HepG2 (cell line): ENCODE results near the gene RUVBL2. TPM values are rescaled to one million over a fixed set of nuclear protein-coding genes. Genes with fewer than 3 reads are reported as not detected.

Experiments
- BCLAF1 ChIP-seq: fragments of 450-650 bp; IDR thresholded peaks from 2 replicates; pipeline ENCODE4 v1.6.1; 2017; ENCODE audit warnings: mild to moderate bottlenecking
- CCDC6 ChIP-seq: sonication (generic); formaldehyde crosslinking; IDR thresholded peaks from 2 replicates; pipeline ENCODE4 v1.8.1; 2022; ENCODE audit warnings: mild to moderate bottlenecking, missing genetic modification reagents, moderate library complexity
- EED ChIP-seq: sonication (generic); formaldehyde crosslinking; IDR thresholded peaks from 2 replicates; pipeline ENCODE4 v1.5.0; 2020; ENCODE audit warnings: mild to moderate bottlenecking, missing genetic modification reagents
- FOXK2 ChIP-seq: fragments of 450-650 bp; IDR thresholded peaks from 2 replicates; pipeline ENCODE4 v1.6.1; 2016
- GATAD2A ChIP-seq: IDR thresholded peaks from 2 replicates; pipeline ENCODE4 v1.6.1; 2016
- HOXA5 ChIP-seq: sonication (generic); formaldehyde crosslinking; IDR thresholded peaks from 2 replicates; pipeline ENCODE4 v1.4.0; 2020; ENCODE audit warnings: missing genetic modification reagents
- MEIS1 ChIP-seq: sonication (generic); formaldehyde crosslinking; IDR thresholded peaks from 2 replicates; pipeline ENCODE4 v1.9.0; 2021; ENCODE audit warnings: mild to moderate bottlenecking, missing genetic modification reagents, moderate library complexity, borderline replicate concordance
- MTA1 ChIP-seq: sonication (generic); formaldehyde crosslinking; IDR thresholded peaks from 2 replicates; pipeline ENCODE4 v1.4.0; 2020; ENCODE audit warnings: missing genetic modification reagents, mild to moderate bottlenecking, borderline replicate concordance
- RCOR2 ChIP-seq: IDR thresholded peaks from 2 replicates; pipeline ENCODE4 v1.6.1; 2016; ENCODE audit warnings: missing biosample characterization, missing genetic modification reagents
- SAFB2 ChIP-seq: sonication (generic); formaldehyde crosslinking; IDR thresholded peaks from 2 replicates; pipeline ENCODE4 v1.5.1; 2020; ENCODE audit warnings: missing genetic modification reagents, low read depth, mild to moderate bottlenecking, borderline replicate concordance
- SMAD1 ChIP-seq: sonication (generic); formaldehyde crosslinking; IDR thresholded peaks from 2 replicates; pipeline ENCODE4 v1.4.0; 2020; ENCODE audit warnings: missing genetic modification reagents, low read depth, mild to moderate bottlenecking, borderline replicate concordance
- SMAD9 ChIP-seq: sonication (generic); formaldehyde crosslinking; IDR thresholded peaks from 2 replicates; pipeline ENCODE4 v1.5.1; 2020; ENCODE audit warnings: mild to moderate bottlenecking, missing genetic modification reagents
- SNAI1 ChIP-seq: sonication (generic); formaldehyde crosslinking; IDR thresholded peaks from 2 replicates; pipeline ENCODE4 v1.5.0; 2020; ENCODE audit warnings: mild to moderate bottlenecking, missing genetic modification reagents, borderline replicate concordance
- TAF1 ChIP-seq: sonication (generic); formaldehyde crosslinking; IDR thresholded peaks from 2 replicates; pipeline ENCODE4 v1.4.0; 2020; ENCODE audit warnings: missing genetic modification reagents
- TARDBP ChIP-seq: sonication (generic); formaldehyde crosslinking; IDR thresholded peaks from 2 replicates; pipeline ENCODE4 v1.8.0; 2022; ENCODE audit warnings: mild to moderate bottlenecking, missing genetic modification reagents
- TCF7 ChIP-seq: sonication (generic); IDR thresholded peaks from 2 replicates; pipeline ENCODE4 v1.6.1; 2016; ENCODE audit warnings: antibody characterized with exemption, low read depth
- TCF7L2 ChIP-seq: IDR thresholded peaks from 2 replicates; pipeline ENCODE4 v1.6.1; 2011; ENCODE audit warnings: mild to moderate bottlenecking, low read depth, low read length, moderate library complexity
- WIZ ChIP-seq: sonication (generic); formaldehyde crosslinking; IDR thresholded peaks from 2 replicates; pipeline ENCODE4 v1.5.1; 2020; ENCODE audit warnings: mild to moderate bottlenecking, missing genetic modification reagents
- YEATS2 ChIP-seq: sonication (generic); formaldehyde crosslinking; IDR thresholded peaks from 2 replicates; pipeline ENCODE4 v1.4.0; 2020; ENCODE audit warnings: missing genetic modification reagents, borderline replicate concordance
- ZBTB42 ChIP-seq: sonication (generic); formaldehyde crosslinking; IDR thresholded peaks from 2 replicates; pipeline ENCODE4 v1.5.0; 2020; ENCODE audit warnings: mild to moderate bottlenecking, missing genetic modification reagents
- ZNF10 ChIP-seq: sonication (generic); formaldehyde crosslinking; IDR thresholded peaks from 2 replicates; pipeline ENCODE4 v1.4.0; 2020; ENCODE audit warnings: mild to moderate bottlenecking, low read depth, missing genetic modification reagents, borderline replicate concordance
- ZNF333 ChIP-seq: sonication (generic); formaldehyde crosslinking; IDR thresholded peaks from 2 replicates; pipeline ENCODE4 v1.4.0; 2020; ENCODE audit warnings: mild to moderate bottlenecking, missing genetic modification reagents, borderline replicate concordance
- ZNF550 ChIP-seq: sonication (generic); formaldehyde crosslinking; IDR thresholded peaks from 2 replicates; pipeline ENCODE4 v1.4.0; 2020; ENCODE audit warnings: mild to moderate bottlenecking, missing genetic modification reagents, borderline replicate concordance
- ZNF720 ChIP-seq: sonication (generic); formaldehyde crosslinking; IDR thresholded peaks from 2 replicates; pipeline ENCODE4 v1.4.0; 2020; ENCODE audit warnings: missing genetic modification reagents
- ZSCAN21 ChIP-seq: sonication (generic); formaldehyde crosslinking; IDR thresholded peaks from 2 replicates; pipeline ENCODE4 v1.8.0; 2022; ENCODE audit warnings: mild to moderate bottlenecking, missing genetic modification reagents, moderate library complexity, borderline replicate concordance
- polyA plus RNA-seq, 8 experiments: library from polyadenylated mRNA; depleted of rRNA in 3 of 8; stranded (reverse) in 7 of 8; unstranded in 1 of 8; fragments of >200 nt; fragmentation: Illumina TruSeq in 4 of 8; extraction: Trizol in 4 of 8; gene quantifications; 2 replicates each; pipeline versions ENCODE4 v1.2.1 to v1.2.3, GENCODE V29; 2011 to 2016; ENCODE audit warnings: low read depth in 4 of 8, missing spikeins in 1 of 8, mixed read lengths in 1 of 8; ENCODE audit not compliant: insufficient read depth in 1 of 8
- total RNA-seq, 5 experiments: library from RNA; depleted of rRNA; stranded (reverse); fragments of >200 nt; fragmentation: Illumina TruSeq; extraction: Trizol; gene quantifications; 2 replicates each; pipeline ENCODE4 v1.2.3, GENCODE V29; 2016; ENCODE audit warnings: low read depth in 1 of 5
- TF ChIP-seq, protein P1 (sequence below): sonication (generic); formaldehyde crosslinking; IDR thresholded peaks from 2 replicates; pipeline ENCODE4 v1.8.0; 2022; ENCODE audit warnings: missing genetic modification reagents, low read depth, mild to moderate bottlenecking, borderline replicate concordance
- TF ChIP-seq, protein P2 (sequence below): fragments of 450-650 bp; IDR thresholded peaks from 2 replicates; pipeline ENCODE4 v1.6.1; 2016

The RUVBL2 gene
- total and polyA plus RNA-seq, 2 of the 13 experiments (the other 11 are each of a cell fraction or from before 2014, with no cell fraction given), result 120 to 122 TPM

DNA sequence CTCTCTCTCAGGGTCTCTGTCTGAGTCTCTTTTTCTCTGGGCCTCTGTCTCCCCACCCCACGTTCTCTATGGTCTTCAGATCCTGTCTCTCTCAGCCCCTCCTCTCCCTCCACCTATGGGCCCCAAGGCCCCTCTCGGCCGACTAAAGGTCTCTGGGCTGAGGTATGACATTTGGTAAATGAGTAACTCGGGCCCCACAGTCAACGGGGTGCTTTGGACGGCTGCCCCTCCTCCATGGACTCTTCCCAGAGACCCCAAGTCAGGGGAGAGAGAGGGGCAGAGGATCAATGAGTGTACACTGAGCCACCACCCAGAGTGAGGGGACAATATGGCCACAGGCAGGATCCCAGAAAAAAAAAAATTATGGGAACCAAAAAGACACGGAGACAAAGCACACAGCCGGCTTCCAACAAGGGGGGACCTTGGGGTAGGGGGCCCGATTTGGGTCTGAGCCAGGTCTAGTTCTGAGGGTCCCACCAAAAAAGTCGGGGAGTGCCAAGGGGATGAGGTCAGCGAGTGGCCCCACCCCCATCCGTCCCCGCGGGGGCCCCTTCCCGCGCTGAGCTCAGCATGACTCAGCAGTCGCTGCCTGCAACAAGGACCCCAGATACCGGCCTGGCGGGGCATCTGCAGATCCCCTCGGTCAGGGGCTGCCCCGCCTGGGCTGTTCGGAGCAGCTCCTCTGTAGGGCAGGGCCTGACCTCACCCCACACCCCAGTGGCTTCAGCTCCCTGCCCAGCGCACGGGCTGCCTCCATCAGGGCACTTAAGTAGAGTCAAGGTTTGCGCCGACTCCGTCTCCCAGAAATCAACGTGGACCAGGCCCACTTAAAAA lies 30.1 kb upstream of the RUVBL2 start (continued):
- TF ChIP-seq BCLAF1 (no peak), YEATS2 (CRISPR knock-in tag) (peak; percentile 63; the same call in 1 of the 2 replicates), SMAD1 (CRISPR knock-in tag) (peak; percentile 89), SAFB2 (peak; percentile 45; the same call in 1 of the 2 replicates), ZSCAN21 (CRISPR knock-in tag) (0 out of 2 replicates have a peak, but pooled peaks have one; percentile 61), ZNF550 (CRISPR knock-in tag) (no peak), SMAD9 (no peak), MEIS1 (no peak), SNAI1 (CRISPR knock-in tag) (no peak), CCDC6 (CRISPR knock-in tag) (no peak; the same call in 1 of the 2 replicates), TAF1 (peak; percentile 72), EED (CRISPR knock-in tag) (no peak), ZNF720 (no peak), MTA1 (CRISPR knock-in tag) (peak; percentile 88; the same call in 1 of the 2 replicates), TCF7L2 (no peak), HOXA5 (no peak; the same call in 1 of the 2 replicates), WIZ (peak; percentile 57; the same call in 1 of the 2 replicates), ZNF333 (CRISPR knock-in tag) (no peak; the same call in 1 of the 2 replicates), TCF7 (no peak; the same call in 1 of the 2 replicates), ZNF10 (no peak), TARDBP (CRISPR knock-in tag) (peak; percentile 91), GATAD2A (CRISPR knock-in tag) (peak; percentile 91), ZBTB42 (CRISPR knock-in tag) (no peak), RCOR2 (CRISPR knock-in tag) (peak; percentile 46; the same call in 1 of the 2 replicates), FOXK2 (peak; percentile 41; the same call in 1 of the 2 replicates)
- TF ChIP-seq, protein P1, sequence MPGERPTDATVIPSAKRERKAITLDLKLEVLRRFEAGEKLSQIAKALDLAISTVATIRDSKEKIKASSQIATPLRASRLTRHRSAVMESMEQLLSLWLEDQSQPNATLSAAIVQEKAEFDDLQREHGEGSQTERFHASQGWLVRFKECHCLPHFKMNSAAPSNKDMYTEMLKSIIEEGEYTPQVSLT (CRISPR knock-in tag), result no peak
- TF ChIP-seq, protein P2, sequence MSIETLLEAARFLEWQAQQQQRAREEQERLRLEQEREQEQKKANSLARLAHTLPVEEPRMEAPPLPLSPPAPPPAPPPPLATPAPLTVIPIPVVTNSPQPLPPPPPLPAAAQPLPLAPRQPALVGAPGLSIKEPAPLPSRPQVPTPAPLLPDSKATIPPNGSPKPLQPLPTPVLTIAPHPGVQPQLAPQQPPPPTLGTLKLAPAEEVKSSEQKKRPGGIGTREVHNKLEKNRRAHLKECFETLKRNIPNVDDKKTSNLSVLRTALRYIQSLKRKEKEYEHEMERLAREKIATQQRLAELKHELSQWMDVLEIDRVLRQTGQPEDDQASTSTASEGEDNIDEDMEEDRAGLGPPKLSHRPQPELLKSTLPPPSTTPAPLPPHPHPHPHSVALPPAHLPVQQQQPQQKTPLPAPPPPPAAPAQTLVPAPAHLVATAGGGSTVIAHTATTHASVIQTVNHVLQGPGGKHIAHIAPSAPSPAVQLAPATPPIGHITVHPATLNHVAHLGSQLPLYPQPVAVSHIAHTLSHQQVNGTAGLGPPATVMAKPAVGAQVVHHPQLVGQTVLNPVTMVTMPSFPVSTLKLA, result no peak
